ENCODE data around the gene KCNN1.
A peak's percentile ranks its signal among the peaks of the same experiment; 100 is the strongest.
"Not testable (repeated sequence)": the region's sequence is repeated elsewhere in the genome, so short reads cannot be mapped to it uniquely, and the experiment has no call there.

The KCNN1 gene

GRCh38 chr19:17977021-17977420 is 10.1 kb downstream of the KCNN1 start:
- 0 out of 2 replicates have a peak overlapping the region, but pooled peaks have one; percentile 3 for H3K27ac ChIP-seq
- TF ChIP-seq, protein P1, sequence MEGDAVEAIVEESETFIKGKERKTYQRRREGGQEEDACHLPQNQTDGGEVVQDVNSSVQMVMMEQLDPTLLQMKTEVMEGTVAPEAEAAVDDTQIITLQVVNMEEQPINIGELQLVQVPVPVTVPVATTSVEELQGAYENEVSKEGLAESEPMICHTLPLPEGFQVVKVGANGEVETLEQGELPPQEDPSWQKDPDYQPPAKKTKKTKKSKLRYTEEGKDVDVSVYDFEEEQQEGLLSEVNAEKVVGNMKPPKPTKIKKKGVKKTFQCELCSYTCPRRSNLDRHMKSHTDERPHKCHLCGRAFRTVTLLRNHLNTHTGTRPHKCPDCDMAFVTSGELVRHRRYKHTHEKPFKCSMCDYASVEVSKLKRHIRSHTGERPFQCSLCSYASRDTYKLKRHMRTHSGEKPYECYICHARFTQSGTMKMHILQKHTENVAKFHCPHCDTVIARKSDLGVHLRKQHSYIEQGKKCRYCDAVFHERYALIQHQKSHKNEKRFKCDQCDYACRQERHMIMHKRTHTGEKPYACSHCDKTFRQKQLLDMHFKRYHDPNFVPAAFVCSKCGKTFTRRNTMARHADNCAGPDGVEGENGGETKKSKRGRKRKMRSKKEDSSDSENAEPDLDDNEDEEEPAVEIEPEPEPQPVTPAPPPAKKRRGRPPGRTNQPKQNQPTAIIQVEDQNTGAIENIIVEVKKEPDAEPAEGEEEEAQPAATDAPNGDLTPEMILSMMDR (conservative IDR thresholded peaks at IDR 0.05) = no peak

DNA sequence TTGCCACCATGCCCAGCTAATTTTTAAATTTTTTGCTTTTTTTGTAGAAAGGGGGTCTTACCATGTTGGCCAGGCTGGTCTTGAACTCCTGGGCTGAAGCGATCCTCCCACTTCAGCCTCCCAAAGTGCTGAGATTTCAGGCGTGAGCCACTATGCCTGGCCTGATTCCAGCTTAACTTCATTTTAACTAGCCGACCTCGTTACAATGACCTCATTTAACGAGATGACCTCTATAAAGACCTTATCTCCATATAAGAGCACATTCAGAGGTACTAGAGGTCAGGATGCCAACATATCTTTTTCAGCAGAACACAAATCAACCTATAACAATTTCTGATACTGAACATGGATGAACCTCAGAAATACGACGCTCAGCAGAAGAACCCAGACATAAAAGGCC is 10.6 kb downstream of the KCNN1 start:
- TF ChIP-seq, protein P1 (conservative IDR thresholded peaks at IDR 0.05) = no peak

DNA sequence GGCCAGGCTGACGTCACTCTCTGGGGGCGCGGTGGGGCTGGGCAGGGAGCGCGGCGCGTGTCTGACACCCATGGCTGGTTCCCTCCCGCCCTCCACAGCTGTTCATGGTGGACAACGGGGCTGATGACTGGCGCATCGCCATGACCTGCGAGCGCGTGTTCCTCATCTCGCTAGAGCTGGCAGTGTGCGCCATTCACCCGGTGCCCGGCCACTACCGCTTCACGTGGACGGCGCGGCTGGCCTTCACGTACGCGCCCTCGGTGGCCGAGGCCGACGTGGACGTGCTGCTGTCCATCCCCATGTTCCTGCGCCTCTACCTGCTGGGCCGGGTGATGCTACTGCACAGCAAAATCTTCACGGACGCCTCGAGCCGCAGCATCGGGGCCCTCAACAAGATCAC is 14.7 kb downstream of the KCNN1 start:
- no peak overlapping the region for H3K27ac ChIP-seq
- TF ChIP-seq, protein P1 (conservative IDR thresholded peaks at IDR 0.05) = no peak

More for the DNA sequence above, 10.6 kb downstream of the KCNN1 start:
- 0 out of 2 replicates have a peak overlapping the region, but pooled peaks have one; percentile 16 for H3K27ac ChIP-seq

DNA sequence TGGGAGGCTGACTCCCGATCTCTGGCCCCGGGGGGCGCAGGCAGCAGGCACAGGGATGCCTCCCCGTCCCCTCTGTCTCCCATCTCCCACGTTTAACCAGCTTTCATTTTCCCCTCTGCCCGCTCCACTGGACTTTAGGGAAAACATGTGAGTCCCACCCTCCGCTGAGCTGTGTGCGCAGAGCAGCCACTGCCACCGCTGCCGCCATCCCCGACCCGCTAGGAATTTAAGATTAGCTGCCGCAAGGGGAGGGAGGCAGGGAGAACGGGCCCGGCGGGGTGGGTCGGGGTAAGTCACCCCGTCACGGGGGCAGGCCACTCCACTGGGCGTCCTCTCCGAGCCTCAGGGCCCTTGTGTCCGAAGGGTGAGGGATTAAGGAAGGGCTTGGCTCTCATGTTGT is 15.5 kb downstream of the KCNN1 start:
- H3K27ac ChIP-seq = no peak overlapping the region
- TF ChIP-seq, protein P1 (conservative IDR thresholded peaks at IDR 0.05) = no peak

- no peak overlapping the region for H3K27ac ChIP-seq
- TF ChIP-seq, protein P1 (conservative IDR thresholded peaks at IDR 0.05) = no peak
Measured at GRCh38 chr19:17985037-17985818, 18.3 kb downstream of the KCNN1 start.

- H3K27ac ChIP-seq = not testable (repeated sequence)
Measured at GRCh38 chr19:17986569-17986968, 19.7 kb downstream of the KCNN1 start.

DNA sequence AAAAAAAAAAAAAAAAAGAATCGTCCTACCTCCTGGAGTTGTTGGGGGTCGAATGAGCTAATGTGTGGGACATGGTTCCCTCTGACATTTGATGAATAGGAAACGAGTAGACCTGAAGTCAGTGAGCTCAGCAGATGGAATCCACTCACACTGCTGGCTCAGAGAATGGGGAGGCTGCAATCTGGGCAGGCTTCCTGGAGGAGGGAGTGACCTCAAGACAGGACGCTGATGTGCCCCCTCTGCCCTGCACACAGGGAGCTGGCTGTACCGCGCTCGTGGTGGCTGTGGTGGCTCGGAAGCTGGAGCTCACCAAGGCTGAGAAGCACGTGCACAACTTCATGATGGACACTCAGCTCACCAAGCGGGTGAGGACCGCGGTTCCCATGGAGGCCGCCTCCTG is 21.3 kb downstream of the KCNN1 start:
- TF ChIP-seq, protein P1 (conservative IDR thresholded peaks at IDR 0.05) = no peak
- H3K27ac ChIP-seq = no peak overlapping the region

DNA sequence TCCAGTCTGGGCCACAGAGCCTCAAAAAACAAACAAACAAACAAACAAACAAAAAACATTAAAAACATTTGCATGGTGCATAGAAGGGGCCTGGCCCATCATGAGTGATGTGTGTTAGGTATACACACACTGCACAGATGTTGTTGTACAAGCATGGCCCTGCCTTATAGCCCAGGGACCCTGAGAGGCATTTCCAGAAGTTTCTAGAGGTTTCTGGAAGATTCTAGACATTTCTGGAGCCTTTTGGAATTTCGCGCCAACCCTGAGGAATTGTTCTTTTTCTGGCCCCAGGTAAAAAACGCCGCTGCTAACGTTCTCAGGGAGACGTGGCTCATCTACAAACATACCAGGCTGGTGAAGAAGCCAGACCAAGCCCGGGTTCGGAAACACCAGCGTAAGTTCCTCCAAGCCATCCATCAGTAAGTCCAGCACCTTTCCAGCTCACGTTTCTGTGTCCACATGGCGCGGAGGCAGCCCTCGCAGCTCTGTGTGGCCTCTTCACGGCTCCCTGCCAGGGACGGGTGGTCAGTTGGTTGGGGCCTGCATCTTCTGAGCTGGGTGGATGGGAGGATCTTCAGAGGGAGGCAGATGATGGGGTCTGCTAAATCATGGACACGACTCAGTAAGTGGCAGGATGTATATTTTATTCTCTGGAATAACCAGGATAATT is 22.7 kb downstream of the KCNN1 start:
- TF ChIP-seq, protein P1 (conservative IDR thresholded peaks at IDR 0.05) = no peak
- no peak overlapping the region for H3K27ac ChIP-seq
